ENCODE data around the gene ZNF710.

Gene ZNF710

DNA sequence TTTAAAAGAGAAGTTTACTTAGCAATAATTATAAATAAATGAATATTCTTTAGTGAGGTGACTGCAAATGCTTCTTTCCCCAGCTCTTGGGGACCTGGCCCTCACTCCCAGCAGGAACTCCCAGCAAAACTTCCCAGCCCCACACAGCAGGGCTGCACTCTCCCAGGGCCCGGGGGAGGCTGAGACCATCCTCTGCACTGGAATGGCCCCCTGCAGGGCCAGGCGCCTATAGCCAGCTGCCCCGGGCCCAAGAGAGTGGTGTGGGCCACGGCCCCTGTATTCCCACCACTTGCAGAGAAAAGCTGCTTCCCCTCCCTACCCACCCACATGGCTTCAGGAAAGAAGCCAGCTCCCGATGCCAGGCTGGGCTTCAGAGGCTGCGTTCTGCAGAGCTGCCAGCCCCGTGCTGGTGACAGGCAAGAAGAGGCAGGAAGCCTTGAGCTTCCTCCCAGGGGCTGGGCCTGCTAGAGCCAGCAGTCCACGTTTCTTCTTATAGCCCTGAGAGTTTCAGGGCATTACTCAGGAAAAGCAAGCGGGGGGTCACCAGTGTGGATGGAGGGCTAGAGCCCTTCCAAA lies 81.1 kb downstream of the ZNF710 start:
- Histone ChIP-seq H3K9me3 (ENCODE audit: insufficient read depth, low read depth, low read length) (no peaks in the 10 kb centered on the region), H3K79me2 (ENCODE audit: control insufficient read depth, insufficient read depth, low read length, poor library complexity) (no peaks in the 10 kb centered on the region), H2AFZ (ENCODE audit: insufficient read depth, low read length, poor library complexity) (no peak overlapping the region), H3K23ac (ENCODE audit: low read length) (no peak overlapping the region), H3K18ac (ENCODE audit: low read length) (no peak overlapping the region), H3K27ac (ENCODE audit: low read depth, low read length) (no peak overlapping the region), H2AK5ac (ENCODE audit: low read length) (no peak overlapping the region), H2BK120ac (ENCODE audit: insufficient read depth, low read length, poor library complexity) (no peak overlapping the region), H3K27me3 (ENCODE audit: insufficient read depth, low read length) (no peaks in the 10 kb centered on the region), H3K4me1 (ENCODE audit: control insufficient read depth in 1 of 2, insufficient read depth in 2 of 2, low read length in 2 of 2) (no peaks in the 10 kb centered on the region), H2BK12ac (ENCODE audit: low read length) (no peak overlapping the region), H3K4me3 (ENCODE audit: low read depth, low read length) (no peak overlapping the region), H3K79me1 (ENCODE audit: low read length) (no peaks in the 10 kb centered on the region), H3K36me3 (ENCODE audit: control insufficient read depth in 1 of 2, insufficient read depth in 2 of 2, low read length in 2 of 2) (peaks cover 63 to 71% of the 10 kb centered on the region in 2 experiments), H3K4me2 (ENCODE audit: low read length) (no peak overlapping the region), H4K12ac (ENCODE audit: low read depth, low read length) (no peak overlapping the region), H3K4ac (ENCODE audit: low read depth, low read length) (no peak overlapping the region), H4K91ac (ENCODE audit: low read depth, low read length) (no peak overlapping the region), H3K14ac (ENCODE audit: low read length) (no peak overlapping the region), H3K9ac (ENCODE audit: low read length) (no peak overlapping the region), H4K8ac (ENCODE audit: low read depth, low read length) (no peak overlapping the region), H2BK5ac (ENCODE audit: low read depth, low read length, poor library complexity) (no peak overlapping the region)
- no CpG with 5 or more reads among the region's 9 CpGs for WGBS (ENCODE audit: extremely low coverage, insufficient coverage, insufficient read length)
- no peak for DNase-seq

DNA sequence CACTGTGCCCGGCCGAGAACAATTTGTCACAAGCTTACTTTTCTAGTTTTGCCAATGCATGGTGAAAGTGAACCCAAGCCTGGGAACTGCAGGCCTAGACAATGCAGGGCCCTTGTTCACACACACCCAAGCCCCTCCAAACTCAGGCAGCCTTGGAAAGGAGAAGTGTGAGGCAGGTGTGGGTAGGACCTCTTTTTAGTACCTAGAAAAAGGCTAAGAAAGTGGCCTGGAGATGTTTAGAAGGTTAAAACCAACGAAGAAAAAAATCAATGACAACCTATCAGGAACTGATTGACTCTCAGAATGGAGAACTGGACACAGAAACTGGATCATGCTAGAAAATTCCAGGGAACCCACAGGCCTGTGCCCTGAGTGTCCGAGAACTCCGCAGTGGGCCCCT lies 82.3 kb downstream of the ZNF710 start:
- Histone ChIP-seq H2BK12ac (ENCODE audit: low read length) (no peak overlapping the region), H3K36me3 (ENCODE audit: control insufficient read depth in 1 of 2, insufficient read depth in 2 of 2, low read length in 2 of 2) (peaks cover 74 to 78% of the 10 kb centered on the region in 2 experiments), H4K91ac (ENCODE audit: low read depth, low read length) (no peak overlapping the region), H3K9me3 (ENCODE audit: insufficient read depth, low read depth, low read length) (peaks cover 3% of the 10 kb centered on the region), H3K4ac (ENCODE audit: low read depth, low read length) (no peak overlapping the region), H3K14ac (ENCODE audit: low read length) (no peak overlapping the region), H3K4me2 (ENCODE audit: low read length) (no peak overlapping the region), H4K12ac (ENCODE audit: low read depth, low read length) (no peak overlapping the region), H2AK5ac (ENCODE audit: low read length) (no peak overlapping the region), H3K79me2 (ENCODE audit: control insufficient read depth, insufficient read depth, low read length, poor library complexity) (no peaks in the 10 kb centered on the region), H2AFZ (ENCODE audit: insufficient read depth, low read length, poor library complexity) (no peak overlapping the region), H2BK5ac (ENCODE audit: low read depth, low read length, poor library complexity) (no peak overlapping the region), H3K79me1 (ENCODE audit: low read length) (no peaks in the 10 kb centered on the region), H3K27me3 (ENCODE audit: insufficient read depth, low read length) (no peaks in the 10 kb centered on the region), H4K8ac (ENCODE audit: low read depth, low read length) (no peak overlapping the region), H3K4me3 (ENCODE audit: low read depth, low read length) (no peak overlapping the region), H3K18ac (ENCODE audit: low read length) (no peak overlapping the region), H2BK120ac (ENCODE audit: insufficient read depth, low read length, poor library complexity) (no peak overlapping the region), H3K27ac (ENCODE audit: low read depth, low read length) (no peak overlapping the region), H3K4me1 (ENCODE audit: control insufficient read depth in 1 of 2, insufficient read depth in 2 of 2, low read length in 2 of 2) (no peaks in the 10 kb centered on the region), H3K9ac (ENCODE audit: low read length) (no peak overlapping the region), H3K23ac (ENCODE audit: low read length) (no peak overlapping the region)
- no peak for DNase-seq
- no CpG with 5 or more reads among the region's 5 CpGs for WGBS (ENCODE audit: extremely low coverage, insufficient coverage, insufficient read length)

DNA sequence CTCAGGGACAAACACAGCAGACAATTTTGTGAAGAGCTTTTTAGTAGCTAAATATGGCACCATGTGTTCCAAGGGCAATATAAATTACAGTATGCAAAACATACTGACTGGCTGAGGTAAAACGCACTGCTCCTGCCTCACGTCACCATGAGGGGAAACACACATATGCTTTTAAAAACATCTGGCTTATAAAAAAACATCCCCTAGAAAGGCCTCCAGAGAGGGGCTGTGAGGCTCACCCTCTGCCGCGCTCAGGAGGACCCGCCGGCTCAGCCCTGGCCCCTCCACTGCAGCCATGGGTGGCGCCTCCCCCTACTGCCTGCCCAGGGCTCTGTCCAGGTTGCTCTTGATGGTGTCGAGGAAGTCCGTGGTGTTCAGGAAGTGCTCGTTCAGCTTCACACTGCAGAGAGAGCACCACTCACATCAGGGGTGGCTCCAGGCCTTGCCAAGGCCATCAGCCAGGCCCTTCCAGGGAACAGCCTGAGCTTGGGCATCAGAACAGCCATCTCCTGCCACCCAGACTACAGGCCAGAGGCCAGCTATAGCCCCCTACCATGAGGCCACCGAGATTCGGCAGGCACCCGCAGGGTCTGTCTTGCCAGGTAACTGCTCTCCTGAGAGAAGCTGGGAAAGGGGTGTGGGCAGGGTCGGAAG lies 83.0 kb downstream of the ZNF710 start:
- Histone ChIP-seq H3K9me3 (ENCODE audit: insufficient read depth, low read depth, low read length) (peaks cover 3% of the 10 kb centered on the region), H2AK5ac (ENCODE audit: low read length) (no peak overlapping the region), H3K4ac (ENCODE audit: low read depth, low read length) (no peak overlapping the region), H3K27ac (ENCODE audit: low read depth, low read length) (no peak overlapping the region), H3K14ac (ENCODE audit: low read length) (no peak overlapping the region), H2AFZ (ENCODE audit: insufficient read depth, low read length, poor library complexity) (no peak overlapping the region), H3K18ac (ENCODE audit: low read length) (no peak overlapping the region), H3K23ac (ENCODE audit: low read length) (no peak overlapping the region), H4K12ac (ENCODE audit: low read depth, low read length) (no peak overlapping the region), H3K27me3 (ENCODE audit: insufficient read depth, low read length) (no peaks in the 10 kb centered on the region), H2BK12ac (ENCODE audit: low read length) (no peak overlapping the region), H3K9ac (ENCODE audit: low read length) (no peak overlapping the region), H3K4me3 (ENCODE audit: low read depth, low read length) (no peak overlapping the region), H3K79me1 (ENCODE audit: low read length) (no peaks in the 10 kb centered on the region), H4K91ac (ENCODE audit: low read depth, low read length) (no peak overlapping the region), H2BK5ac (ENCODE audit: low read depth, low read length, poor library complexity) (no peak overlapping the region), H4K8ac (ENCODE audit: low read depth, low read length) (no peak overlapping the region), H3K4me2 (ENCODE audit: low read length) (no peak overlapping the region), H2BK120ac (ENCODE audit: insufficient read depth, low read length, poor library complexity) (no peak overlapping the region), H3K79me2 (ENCODE audit: control insufficient read depth, insufficient read depth, low read length, poor library complexity) (no peaks in the 10 kb centered on the region), H3K4me1 (ENCODE audit: control insufficient read depth in 1 of 2, insufficient read depth in 2 of 2, low read length in 2 of 2) (no peaks in the 10 kb centered on the region), H3K36me3 (ENCODE audit: control insufficient read depth in 1 of 2, insufficient read depth in 2 of 2, low read length in 2 of 2) (peaks cover 74 to 75% of the 10 kb centered on the region in 2 experiments)
- no peak for DNase-seq
- no CpG with 5 or more reads among the region's 14 CpGs for WGBS (ENCODE audit: extremely low coverage, insufficient coverage, insufficient read length)

DNA sequence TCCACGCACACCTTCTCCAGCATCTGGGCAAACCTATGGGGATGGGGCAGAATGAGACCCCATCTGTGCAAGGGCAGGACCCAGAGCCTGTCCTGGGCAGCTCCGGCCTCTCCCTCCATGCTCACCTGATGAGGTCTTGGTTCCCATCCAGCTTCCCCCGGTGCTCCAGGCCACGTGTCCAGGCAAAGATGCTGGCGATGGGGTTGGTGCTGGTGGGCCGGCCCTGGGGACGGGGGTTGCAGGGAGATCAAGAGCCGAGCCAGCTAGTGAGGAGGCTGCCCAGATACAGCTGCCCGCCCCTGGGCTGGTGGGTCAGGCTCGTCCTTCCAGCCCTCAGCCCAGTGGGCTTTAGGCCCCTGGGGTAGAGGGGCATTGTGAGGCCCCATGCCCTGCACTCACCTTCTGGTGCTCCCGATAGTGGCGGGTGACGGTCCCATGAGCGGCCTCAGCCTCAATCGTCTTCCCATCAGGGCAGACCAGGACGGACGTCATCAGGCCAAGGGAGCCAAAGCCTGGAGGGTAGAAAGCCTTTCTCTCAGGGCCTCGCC lies 83.8 kb downstream of the ZNF710 start:
- Histone ChIP-seq H3K23ac (ENCODE audit: low read length) (no peak overlapping the region), H4K12ac (ENCODE audit: low read depth, low read length) (no peak overlapping the region), H2BK5ac (ENCODE audit: low read depth, low read length, poor library complexity) (no peak overlapping the region), H3K14ac (ENCODE audit: low read length) (no peak overlapping the region), H3K4me3 (ENCODE audit: low read depth, low read length) (no peak overlapping the region), H2AK5ac (ENCODE audit: low read length) (no peak overlapping the region), H3K79me1 (ENCODE audit: low read length) (no peaks in the 10 kb centered on the region), H3K79me2 (ENCODE audit: control insufficient read depth, insufficient read depth, low read length, poor library complexity) (no peaks in the 10 kb centered on the region), H3K36me3 (ENCODE audit: control insufficient read depth in 1 of 2, insufficient read depth in 2 of 2, low read length in 2 of 2) (peaks cover 74 to 76% of the 10 kb centered on the region in 2 experiments), H3K4me1 (ENCODE audit: control insufficient read depth in 1 of 2, insufficient read depth in 2 of 2, low read length in 2 of 2) (no peaks in the 10 kb centered on the region), H3K9me3 (ENCODE audit: insufficient read depth, low read depth, low read length) (peaks cover 3% of the 10 kb centered on the region), H4K8ac (ENCODE audit: low read depth, low read length) (no peak overlapping the region), H4K91ac (ENCODE audit: low read depth, low read length) (no peak overlapping the region), H3K27ac (ENCODE audit: low read depth, low read length) (no peak overlapping the region), H3K4ac (ENCODE audit: low read depth, low read length) (no peak overlapping the region), H3K4me2 (ENCODE audit: low read length) (no peak overlapping the region), H3K27me3 (ENCODE audit: insufficient read depth, low read length) (no peaks in the 10 kb centered on the region), H2BK12ac (ENCODE audit: low read length) (no peak overlapping the region), H3K9ac (ENCODE audit: low read length) (no peak overlapping the region), H3K18ac (ENCODE audit: low read length) (no peak overlapping the region), H2AFZ (ENCODE audit: insufficient read depth, low read length, poor library complexity) (no peak overlapping the region), H2BK120ac (ENCODE audit: insufficient read depth, low read length, poor library complexity) (no peak overlapping the region)
- WGBS (ENCODE audit: extremely low coverage, insufficient coverage, insufficient read length) = no CpG with 5 or more reads among the region's 18 CpGs
- DNase-seq = no peak

All from trophoblast cell (in vitro differentiated cells and primary cell).